Gastroesophageal sphincter (tissue), 3 donors: ENCODE data around the gene SPDYE17.
"Not testable (repeated sequence)": the region's sequence is repeated elsewhere in the genome, so short reads cannot be mapped to it uniquely, and the experiment has no call there.

Experiments used
- POLR2A ChIP-seq, 2 donors: fragments of 450-650 bp; IDR thresholded peaks; one replicate each; pipeline ENCODE4 v1.6.1; 2017; ENCODE audit warnings: antibody characterized with exemption in 2 of 2, mild to moderate bottlenecking in 2 of 2, moderate library complexity in 1 of 2
- TF ChIP-seq, protein P1 (sequence below), 4 experiments: fragments of 200-600 bp in 2 of 4; fragments of 450-650 bp in 2 of 4; sonication (generic) in 1 of 4; IDR thresholded peaks; one replicate each; pipeline ENCODE4 v1.5.1; 2017 to 2019; ENCODE audit warnings: antibody characterized with exemption in 4 of 4, mild to moderate bottlenecking in 2 of 4, moderate library complexity in 2 of 4

DNA sequence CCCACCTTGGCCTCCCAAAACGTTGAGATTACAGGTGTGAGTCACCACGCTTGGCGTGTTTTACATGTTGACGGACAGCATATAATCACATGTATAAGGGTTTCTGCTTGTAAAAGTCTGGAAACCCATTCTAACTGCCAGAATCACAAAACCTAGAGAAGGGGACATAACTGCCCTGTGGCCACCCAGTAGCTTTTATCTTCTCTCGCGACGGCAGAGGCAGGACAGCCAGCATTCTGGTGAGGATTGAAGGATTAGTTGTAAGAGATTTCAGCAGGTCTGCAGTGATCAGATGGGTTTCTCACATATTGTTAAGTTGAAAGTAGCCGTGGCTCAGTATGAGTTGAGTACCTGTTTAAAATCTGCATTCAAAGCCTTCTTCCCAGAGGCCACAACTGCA is 59.8 kb downstream of the SPDYE17 start:
- not testable (repeated sequence) for TF ChIP-seq POLR2A (IDR thresholded peaks at IDR 0.05)
- TF ChIP-seq, protein P1, sequence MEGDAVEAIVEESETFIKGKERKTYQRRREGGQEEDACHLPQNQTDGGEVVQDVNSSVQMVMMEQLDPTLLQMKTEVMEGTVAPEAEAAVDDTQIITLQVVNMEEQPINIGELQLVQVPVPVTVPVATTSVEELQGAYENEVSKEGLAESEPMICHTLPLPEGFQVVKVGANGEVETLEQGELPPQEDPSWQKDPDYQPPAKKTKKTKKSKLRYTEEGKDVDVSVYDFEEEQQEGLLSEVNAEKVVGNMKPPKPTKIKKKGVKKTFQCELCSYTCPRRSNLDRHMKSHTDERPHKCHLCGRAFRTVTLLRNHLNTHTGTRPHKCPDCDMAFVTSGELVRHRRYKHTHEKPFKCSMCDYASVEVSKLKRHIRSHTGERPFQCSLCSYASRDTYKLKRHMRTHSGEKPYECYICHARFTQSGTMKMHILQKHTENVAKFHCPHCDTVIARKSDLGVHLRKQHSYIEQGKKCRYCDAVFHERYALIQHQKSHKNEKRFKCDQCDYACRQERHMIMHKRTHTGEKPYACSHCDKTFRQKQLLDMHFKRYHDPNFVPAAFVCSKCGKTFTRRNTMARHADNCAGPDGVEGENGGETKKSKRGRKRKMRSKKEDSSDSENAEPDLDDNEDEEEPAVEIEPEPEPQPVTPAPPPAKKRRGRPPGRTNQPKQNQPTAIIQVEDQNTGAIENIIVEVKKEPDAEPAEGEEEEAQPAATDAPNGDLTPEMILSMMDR (IDR thresholded peaks at IDR 0.05): not testable (repeated sequence)
